ENCODE results near the gene ZBED5. TPM values are rescaled to one million over a fixed set of nuclear protein-coding genes. Genes with fewer than 3 reads are reported as not detected.

ZBED5 gene
- polyA plus RNA-seq, 3 donors = 8.1 to 45.8 (median 10.3) TPM

DNA sequence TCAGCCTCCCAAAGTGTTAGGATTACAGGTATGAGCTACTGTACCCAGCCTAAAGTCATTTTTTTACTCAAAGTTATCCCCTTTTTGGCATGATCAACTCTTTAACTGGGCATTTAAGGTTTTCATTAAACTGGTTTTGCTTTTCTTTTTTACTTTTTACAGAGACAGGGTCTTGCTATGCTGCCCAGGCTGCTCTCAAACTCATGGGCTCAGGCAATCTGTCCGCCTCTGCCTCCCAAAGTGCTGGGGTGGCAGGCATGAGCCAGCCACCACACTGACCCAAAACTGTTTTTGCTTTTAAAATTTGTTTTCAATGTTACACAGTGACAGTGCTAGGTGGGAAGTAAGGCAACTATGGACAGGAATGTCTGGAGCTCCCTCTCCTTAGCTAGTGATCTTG is 3.9 kb upstream of the ZBED5 start:
- Histone ChIP-seq H2AFZ (ENCODE audit: insufficient read depth, low read depth, low read length, poor library complexity, severe bottlenecking) (no peak overlapping the region), H3K27ac (ENCODE audit: low read depth in 1 of 2, low read length in 2 of 2) (no peak overlapping the region), H3K4me3 (replicated peaks in 1 of 3; ENCODE audit: low read depth in 2 of 3, low read length in 3 of 3) (no peak overlapping the region), H3K27me3 (ENCODE audit: control insufficient read depth in 2 of 2, insufficient read depth in 2 of 2, low read length in 2 of 2) (no peaks in the 10 kb centered on the region), H3K4me1 (ENCODE audit: control insufficient read depth in 1 of 2, insufficient read depth in 2 of 2, low read length in 2 of 2) (peaks cover 13 to 21% of the 10 kb centered on the region in 2 donors), H3K9me3 (replicated peaks in 1 of 2; ENCODE audit: control insufficient read depth in 1 of 2, insufficient read depth in 1 of 2, low read length in 2 of 2) (no peaks in the 10 kb centered on the region), H3K4me2 (replicated peaks; ENCODE audit: extremely low read depth, low read length, poor library complexity, severe bottlenecking) (no peak overlapping the region), H3K9ac (ENCODE audit: insufficient read depth, low read length, poor library complexity, severe bottlenecking) (no peak overlapping the region), H3K79me2 (ENCODE audit: insufficient read depth, low read length) (peaks cover 29% of the 10 kb centered on the region), H4K20me1 (ENCODE audit: insufficient read depth, low read length) (no peaks in the 10 kb centered on the region), H3K36me3 (replicated peaks in 1 of 2; ENCODE audit: control insufficient read depth in 1 of 2, insufficient read depth in 2 of 2, low read length in 2 of 2) (no peaks in the 10 kb centered on the region)
- peaks cover 19% of the 10 kb centered on the region for H3K4me1 Mint-ChIP-seq
- WGBS (ENCODE audit: insufficient coverage) = 100% methylated on average over 1 of the region's 1 CpG
- H3K27me3 Mint-ChIP-seq (ENCODE audit: low read depth in 3 of 3) = peaks cover 0 to 4% (median 4%) of the 10 kb centered on the region in 3 donors
- H3K4me3 Mint-ChIP-seq = no peak overlapping the region
- H3K9me3 Mint-ChIP-seq = peaks cover 0 to 2% (median 1%) of the 10 kb centered on the region in 7 donors
- no peak for DNase-seq
- TF ChIP-seq, protein P1, sequence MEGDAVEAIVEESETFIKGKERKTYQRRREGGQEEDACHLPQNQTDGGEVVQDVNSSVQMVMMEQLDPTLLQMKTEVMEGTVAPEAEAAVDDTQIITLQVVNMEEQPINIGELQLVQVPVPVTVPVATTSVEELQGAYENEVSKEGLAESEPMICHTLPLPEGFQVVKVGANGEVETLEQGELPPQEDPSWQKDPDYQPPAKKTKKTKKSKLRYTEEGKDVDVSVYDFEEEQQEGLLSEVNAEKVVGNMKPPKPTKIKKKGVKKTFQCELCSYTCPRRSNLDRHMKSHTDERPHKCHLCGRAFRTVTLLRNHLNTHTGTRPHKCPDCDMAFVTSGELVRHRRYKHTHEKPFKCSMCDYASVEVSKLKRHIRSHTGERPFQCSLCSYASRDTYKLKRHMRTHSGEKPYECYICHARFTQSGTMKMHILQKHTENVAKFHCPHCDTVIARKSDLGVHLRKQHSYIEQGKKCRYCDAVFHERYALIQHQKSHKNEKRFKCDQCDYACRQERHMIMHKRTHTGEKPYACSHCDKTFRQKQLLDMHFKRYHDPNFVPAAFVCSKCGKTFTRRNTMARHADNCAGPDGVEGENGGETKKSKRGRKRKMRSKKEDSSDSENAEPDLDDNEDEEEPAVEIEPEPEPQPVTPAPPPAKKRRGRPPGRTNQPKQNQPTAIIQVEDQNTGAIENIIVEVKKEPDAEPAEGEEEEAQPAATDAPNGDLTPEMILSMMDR (IDR thresholded peaks at IDR 0.05) = no peak
- intact Hi-C loops (cut with micrococcal nuclease) = no loop called here
- peaks cover 5 to 6% of the 10 kb centered on the region in 2 donors for H3K36me3 Mint-ChIP-seq
- no peak overlapping the region for H3K27ac Mint-ChIP-seq

- Histone ChIP-seq H3K9me3 (replicated peaks in 1 of 2; ENCODE audit: control insufficient read depth in 1 of 2, insufficient read depth in 1 of 2, low read length in 2 of 2) (no peaks in the 10 kb centered on the region), H3K36me3 (replicated peaks in 1 of 2; ENCODE audit: control insufficient read depth in 1 of 2, insufficient read depth in 2 of 2, low read length in 2 of 2) (peaks cover 0 to 1% of the 10 kb centered on the region in 2 donors), H3K27ac (ENCODE audit: low read depth in 1 of 2, low read length in 2 of 2) (no peak overlapping the region), H2AFZ (ENCODE audit: insufficient read depth, low read depth, low read length, poor library complexity, severe bottlenecking) (no peak overlapping the region), H3K4me1 (ENCODE audit: control insufficient read depth in 1 of 2, insufficient read depth in 2 of 2, low read length in 2 of 2) (peaks cover 19 to 28% of the 10 kb centered on the region in 2 donors), H3K4me3 (replicated peaks in 1 of 3; ENCODE audit: low read depth in 2 of 3, low read length in 3 of 3) (no peak overlapping the region), H3K27me3 (ENCODE audit: control insufficient read depth in 2 of 2, insufficient read depth in 2 of 2, low read length in 2 of 2) (no peaks in the 10 kb centered on the region), H3K4me2 (replicated peaks; ENCODE audit: extremely low read depth, low read length, poor library complexity, severe bottlenecking) (no peak overlapping the region), H4K20me1 (ENCODE audit: insufficient read depth, low read length) (no peaks in the 10 kb centered on the region), H3K79me2 (ENCODE audit: insufficient read depth, low read length) (peaks cover 36% of the 10 kb centered on the region), H3K9ac (ENCODE audit: insufficient read depth, low read length, poor library complexity, severe bottlenecking) (no peak overlapping the region)
- H3K4me1 Mint-ChIP-seq = peaks cover 24% of the 10 kb centered on the region
- intact Hi-C loops (cut with micrococcal nuclease) = no loop called here
- DNase-seq = no peak
- H3K36me3 Mint-ChIP-seq = peaks cover 6 to 7% of the 10 kb centered on the region in 2 donors
- TF ChIP-seq, protein P1 (IDR thresholded peaks at IDR 0.05) = no peak
- peaks cover 0 to 1% (median under 1%) of the 10 kb centered on the region in 7 donors for H3K9me3 Mint-ChIP-seq
- H3K27ac Mint-ChIP-seq = no peak overlapping the region
- peaks cover 0 to 3% (median 1%) of the 10 kb centered on the region in 3 donors for H3K27me3 Mint-ChIP-seq (ENCODE audit: low read depth in 3 of 3)
- H3K4me3 Mint-ChIP-seq = no peak overlapping the region
Measured at GRCh38 chr11:10861047-10861446, 3.2 kb upstream of the ZBED5 start.

All from CD14-positive monocyte (primary cell).